Suprapubic skin (tissue), 4 donors: ENCODE measurements around the gene GZF1.

Source experiments
- CTCF ChIP-seq, 2 donors: fragments of 200-600 bp in 1 of 2; fragments of 450-650 bp in 1 of 2; sonication (generic) in 1 of 2; IDR thresholded peaks; one replicate each; pipeline ENCODE4 v1.5.1; 2016 to 2019; ENCODE audit warnings: antibody characterized with exemption in 2 of 2, mild to moderate bottlenecking in 1 of 2, moderate library complexity in 1 of 2
- EP300 ChIP-seq: sonication (generic); formaldehyde crosslinking; IDR thresholded peaks from one replicate; pipeline ENCODE4 v1.6.1; 2017; ENCODE audit warnings: antibody characterized with exemption
- POLR2A ChIP-seq, 2 donors: fragments of 450-650 bp; IDR thresholded peaks; one replicate each; pipeline ENCODE4 v1.6.1; 2017; ENCODE audit warnings: antibody characterized with exemption in 2 of 2, mild to moderate bottlenecking in 2 of 2, moderate library complexity in 2 of 2
- POLR2AphosphoS5 ChIP-seq, 3 donors: sonication (generic); formaldehyde crosslinking; IDR thresholded peaks; one replicate each; pipeline ENCODE4 v1.6.1; 2017; ENCODE audit warnings: antibody characterized with exemption in 3 of 3

DNA sequence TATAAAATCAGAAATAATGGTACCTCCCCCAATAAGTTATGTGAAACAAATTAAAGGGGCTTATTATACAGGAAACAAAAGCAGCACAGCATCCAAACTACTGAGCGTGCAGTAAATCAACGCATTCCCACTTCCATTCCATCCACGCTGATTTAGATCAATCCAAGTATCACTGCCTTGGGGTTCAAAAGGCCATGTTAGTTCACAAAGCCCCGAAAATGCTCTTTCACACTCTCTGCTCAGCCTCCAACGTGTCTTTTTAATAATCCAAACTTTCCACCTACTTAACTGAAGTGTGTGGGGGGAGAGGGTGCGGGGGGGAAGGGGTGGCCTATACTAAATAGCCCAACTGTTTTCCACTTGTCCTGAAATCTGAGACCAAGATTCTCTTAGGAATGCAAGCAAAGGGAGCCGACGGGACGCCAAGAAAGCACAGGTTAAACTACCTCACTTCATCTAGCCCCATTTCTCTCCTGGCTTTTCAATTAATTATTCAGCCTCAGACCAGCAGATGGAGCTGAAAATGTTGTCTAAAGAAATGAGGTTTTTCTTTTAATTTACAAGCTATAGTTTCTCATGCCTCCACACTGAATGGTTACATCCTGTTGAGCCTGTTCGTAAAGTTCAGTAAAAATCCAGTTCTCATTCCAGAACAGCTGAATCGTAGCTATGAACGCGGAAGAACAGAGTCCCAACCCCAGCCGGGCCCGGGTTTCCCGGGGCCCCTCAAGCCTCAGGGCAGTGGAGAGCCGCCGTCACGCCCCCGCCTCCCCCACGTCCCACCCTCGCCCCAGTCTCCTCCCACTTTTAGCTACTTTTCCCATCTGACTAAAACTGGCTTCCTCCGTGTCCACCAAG, 12.4 kb upstream of the GZF1 start:
- peak in 1 of 2 donors; percentile 27 for TF ChIP-seq CTCF (IDR thresholded peaks at IDR 0.05)
- no peak for TF ChIP-seq POLR2AphosphoS5 (IDR thresholded peaks at IDR 0.05)
- no peak for TF ChIP-seq EP300
- TF ChIP-seq POLR2A (IDR thresholded peaks at IDR 0.05), result no peak
